Heart left ventricle (tissue), 13 donors: ENCODE results near the gene FCHSD2.

Experiments used
- CTCF ChIP-seq, 12 donors: fragments of 200-600 bp; sonication (generic) in 4 of 12; IDR thresholded peaks; one replicate each; pipeline versions ENCODE4 v1.5.0 to v1.8.0; 2018 to 2022; ENCODE audit warnings: antibody characterized with exemption in 12 of 12, mild to moderate bottlenecking in 5 of 12
- POLR2A ChIP-seq, 2 donors: fragments of 450-650 bp; IDR thresholded peaks; one replicate each; pipeline ENCODE4 v1.6.1; 2017; ENCODE audit warnings: antibody characterized with exemption in 2 of 2, mild to moderate bottlenecking in 2 of 2, moderate library complexity in 2 of 2
- donor health status: ischemic (EF 13 %, LVEDD 7.1; RV severe dilation, severe dysfunction).
- donor health status: DM: no; HTN: yes; CAD: no.
- donor health status: DM: no; HTN: no; CAD: no.
- donor health status: ischemic (EF 25% LVEDD 6.9; RV normal size, moderate dysfunction).
- donor health status: ischemic (EF 25% LVEDD 5.7; RV mildly dilated, moderate dysfunction).
- donor health status: ischemic (EF 35%, LVEDD 5.7; RV mildly dilated, moderate dysfunction).
- donor health status: nonischemic (EF 11% LVEDD 7.7; RV severe dilation, severe dysfunction).
- donor health status: DM: yes; HTN: yes; CAD: no.
- donor health status: PGD.
- donor health status: ischemic (EF 29% LVEDD 5.4; RV normal size, mild dysfunction).
- donor health status: nonischemic (EF 23%, LVEDD 6.1; RV moderate dilation, normal function).

GRCh38 chr11:72821920-72822799, 320.0 kb downstream of the FCHSD2 start:
- TF ChIP-seq CTCF (IDR thresholded peaks at IDR 0.05), result peak in 10 of 12 donors; percentile 17 to 52 (median 26)
- peak in 1 of 2 donors; percentile 59 for TF ChIP-seq POLR2A (IDR thresholded peaks at IDR 0.05)
